ENCODE measurements around the gene MTHFSD. TPM values are rescaled to one million over a fixed set of nuclear protein-coding genes. Genes with fewer than 3 reads are reported as not detected.

MTHFSD gene
- total and polyA plus RNA-seq, 3 donors from 2014 or later = 42.2 to 55.6 (median 45.0) TPM

GRCh38 chr16:86485746-86486145 lies 69.3 kb downstream of the MTHFSD start:
- no peaks in the 10 kb centered on the region for H3K36me3 ChIP-seq (ENCODE audit: low read depth, missing control alignments)
- 68 to 81% methylated on average over 3 of the region's 3 CpGs for WGBS, 2 donors
- H3K9me3 ChIP-seq = no peaks in the 10 kb centered on the region
- intact Hi-C loops (cut with DNase I; ENCODE audit: low total_unique reads) = no loop called here
- H3K27me3 ChIP-seq = no peaks in the 10 kb centered on the region
- TF ChIP-seq CTCF (IDR thresholded peaks at IDR 0.05) = no peak
- H3K4me3 ChIP-seq = no peak overlapping the region
- H3K27ac ChIP-seq = no peak overlapping the region
- no peaks in the 10 kb centered on the region for H3K4me1 ChIP-seq
- DNase-seq = no peak

GRCh38 chr16:86484240-86484639 lies 70.8 kb downstream of the MTHFSD start:
- no peak for DNase-seq
- Histone ChIP-seq H3K9me3 (no peaks in the 10 kb centered on the region), H3K4me1 (peaks cover 3% of the 10 kb centered on the region), H3K36me3 (ENCODE audit: low read depth, missing control alignments) (no peaks in the 10 kb centered on the region), H3K4me3 (no peak overlapping the region), H3K27ac (no peak overlapping the region), H3K27me3 (no peaks in the 10 kb centered on the region)
- intact Hi-C loops (cut with DNase I; ENCODE audit: low total_unique reads) = no loop called here
- no peak for TF ChIP-seq CTCF (IDR thresholded peaks at IDR 0.05)
- WGBS, 2 donors = 90% methylated on average over 5 of the region's 5 CpGs

GRCh38 chr16:86481607-86482006 lies 73.4 kb downstream of the MTHFSD start:
- TF ChIP-seq CTCF (IDR thresholded peaks at IDR 0.05) (no peak), POLR2A (IDR thresholded peaks at IDR 0.05) (no peak)
- WGBS, 2 donors = 92 to 95% methylated on average over 3 of the region's 3 CpGs
- peaks cover 4% of the 10 kb centered on the region for H3K4me1 ChIP-seq
- H3K27ac ChIP-seq = no peak overlapping the region
- DNase-seq = no peak
- H3K36me3 ChIP-seq (ENCODE audit: low read depth, missing control alignments) = no peaks in the 10 kb centered on the region
- no peaks in the 10 kb centered on the region for H3K27me3 ChIP-seq
- no peaks in the 10 kb centered on the region for H3K9me3 ChIP-seq
- intact Hi-C loops (cut with DNase I; ENCODE audit: low total_unique reads) = no loop called here
- H3K4me3 ChIP-seq = no peak overlapping the region

GRCh38 chr16:86480444-86480843 lies 74.6 kb downstream of the MTHFSD start:
- Histone ChIP-seq H3K27me3 (no peaks in the 10 kb centered on the region), H3K9me3 (no peaks in the 10 kb centered on the region), H3K4me1 (peaks cover 4% of the 10 kb centered on the region)

More at GRCh38 chr16:86480444-86480843, 74.6 kb downstream of the MTHFSD start:
- DNase-seq = no peak
- Histone ChIP-seq H3K27ac (no peak overlapping the region), H3K4me3 (no peak overlapping the region), H3K36me3 (ENCODE audit: low read depth, missing control alignments) (no peaks in the 10 kb centered on the region)
- no peak for TF ChIP-seq CTCF (IDR thresholded peaks at IDR 0.05)
- no peak for TF ChIP-seq POLR2A (IDR thresholded peaks at IDR 0.05)
- WGBS, 2 donors = 64 to 75% methylated on average over 8 to 15 of the region's 15 CpGs
- intact Hi-C loops (cut with DNase I; ENCODE audit: low total_unique reads) = no loop called here

Other genes starting within 250 kb of the MTHFSD start
- 1 to 10 TPM; 2.0 to 2.8 TPM for gene FOXF1, start 44.7 kb downstream of the MTHFSD start, total RNA-seq
- gene FOXF1, start 44.7 kb downstream of the MTHFSD start, polyA plus RNA-seq (ENCODE audit: insufficient read depth, low read depth, low replicate concordance) = 0.91 TPM
- gene FOXC2, start 11.6 kb upstream of the MTHFSD start, total RNA-seq = 10 to 100 TPM in 1 of 2 donors, 1 to 10 TPM in 1; 7.6 to 11.2 TPM
- gene FOXC2, start 11.6 kb upstream of the MTHFSD start, polyA plus RNA-seq (ENCODE audit: insufficient read depth, low read depth, low replicate concordance) = 3.9 TPM
- gene FOXL1, start 23.3 kb upstream of the MTHFSD start, total RNA-seq = 1 to 10 TPM; 4.6 to 5.9 TPM
- gene FOXL1, start 23.3 kb upstream of the MTHFSD start, polyA plus RNA-seq (ENCODE audit: insufficient read depth, low read depth, low replicate concordance) = 1.4 TPM